Measurements from ENCODE around the gene FOXN3.
A peak's percentile ranks its signal among the peaks of the same experiment; 100 is the strongest.

Gene FOXN3

GRCh38 chr14:89247457-89248122 is 169.4 kb downstream of the FOXN3 start:
- DNase-seq, result no peak

GRCh38 chr14:89246290-89246689 is 170.7 kb downstream of the FOXN3 start:
- no peak for DNase-seq

- no peak for DNase-seq
Measured at GRCh38 chr14:89245802-89246201, 171.2 kb downstream of the FOXN3 start.

- no peak for DNase-seq
Measured at GRCh38 chr14:89244720-89245119, 172.3 kb downstream of the FOXN3 start.

- DNase-seq, result no peak
Measured at GRCh38 chr14:89243741-89244140, 173.3 kb downstream of the FOXN3 start.

- DNase-seq, result no peak
Measured at GRCh38 chr14:89243286-89243685, 173.7 kb downstream of the FOXN3 start.

GRCh38 chr14:89242652-89243279 is 174.3 kb downstream of the FOXN3 start:
- no peak for DNase-seq

- DNase-seq, result no peak
Measured at GRCh38 chr14:89241934-89242651, 174.9 kb downstream of the FOXN3 start.

GRCh38 chr14:89241257-89241656 is 175.8 kb downstream of the FOXN3 start:
- no peak for DNase-seq

- peak; percentile 39 for DNase-seq
Measured at GRCh38 chr14:89240414-89240813, 176.6 kb downstream of the FOXN3 start.

GRCh38 chr14:89239023-89239422 is 178.0 kb downstream of the FOXN3 start:
- no peak for DNase-seq

GRCh38 chr14:89237921-89238529 is 179.0 kb downstream of the FOXN3 start:
- DNase-seq, result peak; percentile 51

- DNase-seq, result peak; percentile 22
Measured at GRCh38 chr14:89236851-89237250, 180.2 kb downstream of the FOXN3 start.

GRCh38 chr14:89233184-89233583 is 183.8 kb downstream of the FOXN3 start:
- no peak for DNase-seq

GRCh38 chr14:89232265-89233070 is 184.6 kb downstream of the FOXN3 start:
- DNase-seq, result no peak

- DNase-seq, result no peak
Measured at GRCh38 chr14:89231426-89232113, 185.5 kb downstream of the FOXN3 start.

GRCh38 chr14:89228921-89229639 is 188.0 kb downstream of the FOXN3 start:
- no peak for DNase-seq

GRCh38 chr14:89227496-89227836 is 189.6 kb downstream of the FOXN3 start:
- DNase-seq, result no peak

- no peak for DNase-seq
Measured at GRCh38 chr14:89226801-89227495, 190.1 kb downstream of the FOXN3 start.

GRCh38 chr14:89225607-89226006 is 191.4 kb downstream of the FOXN3 start:
- no peak for DNase-seq
